Sigmoid colon (tissue), 7 donors: ENCODE data around the gene ATP6V1C2. TPM values are rescaled to one million over a fixed set of nuclear protein-coding genes. Genes with fewer than 3 reads are reported as not detected.

Experiments used
- DNase-seq: peaks from one replicate; pipeline ENCODE4 v3.0.0-alpha.2; 2019
- H3K27ac ChIP-seq, 4 donors: fragments of 200-600 bp; sonication (generic); one replicate each; pipeline ENCODE4 v1.5.1; 2016 to 2019; ENCODE audit warnings: mild to moderate bottlenecking in 1 of 4
- H3K27me3 ChIP-seq, 3 donors: fragments of 200-600 bp; sonication (generic); one replicate each; pipeline ENCODE4 v1.5.1; 2019; ENCODE audit warnings: mild to moderate bottlenecking in 1 of 3
- H3K36me3 ChIP-seq, 4 donors: fragments of 200-600 bp; sonication (generic); one replicate each; pipeline ENCODE4 v1.5.1; 2016 to 2019
- H3K4me1 ChIP-seq, 4 donors: fragments of 200-600 bp; sonication (generic); one replicate each; pipeline ENCODE4 v1.5.1; 2017 to 2019
- H3K4me3 ChIP-seq, 4 donors: fragments of 200-600 bp; sonication (generic); one replicate each; pipeline ENCODE4 v1.5.1; 2017 to 2019; ENCODE audit warnings: mild to moderate bottlenecking in 2 of 4, moderate library complexity in 1 of 4
- H3K9me3 ChIP-seq, 4 donors: fragments of 200-600 bp in 3 of 4; sonication (generic) in 3 of 4; one replicate each; pipeline versions ENCODE4 v1.5.1 to v1.6.1; 2013 to 2019
- EP300 ChIP-seq, 4 donors: sonication (generic); formaldehyde crosslinking; IDR thresholded peaks; one replicate each; pipeline ENCODE4 v1.6.1; 2017; ENCODE audit warnings: antibody characterized with exemption in 4 of 4
- POLR2A ChIP-seq, 2 donors: fragments of 450-650 bp; IDR thresholded peaks; one replicate each; pipeline ENCODE4 v1.6.1; 2016; ENCODE audit warnings: antibody characterized with exemption in 2 of 2, mild to moderate bottlenecking in 2 of 2, moderate library complexity in 2 of 2
- POLR2AphosphoS5 ChIP-seq, 4 donors: sonication (generic); formaldehyde crosslinking; IDR thresholded peaks; one replicate each; pipeline ENCODE4 v1.6.1; 2017; ENCODE audit warnings: antibody characterized with exemption in 4 of 4
- WGBS, 2 donors: extraction: QIAGEN DNeasy Blood & Tissue Kit; methylation state at CpG; one replicate each; pipeline ENCODE4 v1.1.7; 2013; 5-methylcytosine and 5-hydroxymethylcytosine counted together
- intact Hi-C: fragments of 100-400 bp; cut with DNase I; formaldehyde crosslinking; loops from one replicate; pipeline ENCODE4 v1.15.1; 2023
- polyA plus RNA-seq, 3 donors: library from polyadenylated mRNA; stranded (reverse); fragments of 200-250 nt; gene quantifications; one replicate each; pipeline ENCODE4 v1.2.3, GENCODE V29; 2013
- total RNA-seq, 4 donors: library from RNA; depleted of rRNA; stranded (reverse); fragments of >200 nt; gene quantifications; one replicate each; pipeline ENCODE4 v1.1.0, GENCODE V29; 2016
- TF ChIP-seq, protein P1 (sequence below), 4 experiments: fragments of 450-650 bp in 3 of 4; fragments of 200-600 bp in 1 of 4; IDR thresholded peaks; one replicate each; pipeline ENCODE4 v1.5.1; 2016 to 2019; ENCODE audit warnings: antibody characterized with exemption in 4 of 4, mild to moderate bottlenecking in 3 of 4, moderate library complexity in 2 of 4
- donor health status: healthy with polysubstance abuse.
- donor health status: Bipolar disorder and iron deficiency.
- donor health status: healthy.

ATP6V1C2 gene
- total and polyA plus RNA-seq, 7 donors: under 0.01 to 0.93 (median 0.39) TPM; not detected in 3

GRCh38 chr2:10680957-10681356 is 40.5 kb upstream of the ATP6V1C2 start:
- Histone ChIP-seq H3K9me3 (no peaks in the 10 kb centered on the region), H3K27ac (no peak overlapping the region), H3K4me1 (no peaks in the 10 kb centered on the region), H3K36me3 (peaks cover 0 to 59% (median 7%) of the 10 kb centered on the region in 4 donors), H3K4me3 (no peak overlapping the region), H3K27me3 (no peaks in the 10 kb centered on the region)
- no peak for DNase-seq
- TF ChIP-seq, protein P1, sequence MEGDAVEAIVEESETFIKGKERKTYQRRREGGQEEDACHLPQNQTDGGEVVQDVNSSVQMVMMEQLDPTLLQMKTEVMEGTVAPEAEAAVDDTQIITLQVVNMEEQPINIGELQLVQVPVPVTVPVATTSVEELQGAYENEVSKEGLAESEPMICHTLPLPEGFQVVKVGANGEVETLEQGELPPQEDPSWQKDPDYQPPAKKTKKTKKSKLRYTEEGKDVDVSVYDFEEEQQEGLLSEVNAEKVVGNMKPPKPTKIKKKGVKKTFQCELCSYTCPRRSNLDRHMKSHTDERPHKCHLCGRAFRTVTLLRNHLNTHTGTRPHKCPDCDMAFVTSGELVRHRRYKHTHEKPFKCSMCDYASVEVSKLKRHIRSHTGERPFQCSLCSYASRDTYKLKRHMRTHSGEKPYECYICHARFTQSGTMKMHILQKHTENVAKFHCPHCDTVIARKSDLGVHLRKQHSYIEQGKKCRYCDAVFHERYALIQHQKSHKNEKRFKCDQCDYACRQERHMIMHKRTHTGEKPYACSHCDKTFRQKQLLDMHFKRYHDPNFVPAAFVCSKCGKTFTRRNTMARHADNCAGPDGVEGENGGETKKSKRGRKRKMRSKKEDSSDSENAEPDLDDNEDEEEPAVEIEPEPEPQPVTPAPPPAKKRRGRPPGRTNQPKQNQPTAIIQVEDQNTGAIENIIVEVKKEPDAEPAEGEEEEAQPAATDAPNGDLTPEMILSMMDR (IDR thresholded peaks at IDR 0.05): no peak
- TF ChIP-seq EP300 (IDR thresholded peaks at IDR 0.05) (no peak), POLR2A (IDR thresholded peaks at IDR 0.05) (no peak)
- WGBS, 2 donors: 83 to 85% methylated on average over 2 of the region's 2 CpGs
- intact Hi-C loops: no loop called here

DNA sequence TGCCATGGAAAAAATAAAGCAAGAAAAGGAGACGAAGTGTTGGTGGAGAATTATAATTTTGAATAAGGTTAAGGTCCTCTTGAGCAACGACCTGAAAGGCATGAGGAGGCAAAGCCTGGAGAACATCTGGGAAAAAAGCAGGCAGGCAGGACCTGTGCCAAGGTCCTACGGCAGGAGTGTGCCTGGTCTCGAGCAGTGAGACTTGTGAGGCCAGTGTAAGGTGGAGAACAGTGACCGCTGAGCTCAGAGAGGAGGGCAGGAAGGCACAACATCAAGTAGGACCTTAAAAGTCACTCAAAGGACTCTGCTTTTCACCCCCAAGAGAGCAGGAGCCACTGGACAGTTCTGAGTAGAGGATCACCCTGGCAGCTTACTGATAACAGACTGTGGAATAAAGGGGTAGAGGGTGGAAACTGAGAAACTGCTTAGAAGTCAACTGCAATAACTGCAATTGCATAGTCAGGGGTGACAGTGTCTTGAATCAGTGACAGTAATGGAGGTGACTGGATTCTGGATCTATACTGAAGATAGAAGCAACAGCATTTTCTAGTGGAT is 35.2 kb upstream of the ATP6V1C2 start:
- H3K4me3 ChIP-seq: no peak overlapping the region
- 64 to 74% methylated on average over 5 of the region's 5 CpGs for WGBS, 2 donors
- no peak for TF ChIP-seq EP300 (IDR thresholded peaks at IDR 0.05)
- TF ChIP-seq, protein P1 (IDR thresholded peaks at IDR 0.05): no peak
- TF ChIP-seq POLR2A (IDR thresholded peaks at IDR 0.05): no peak
- no peak for TF ChIP-seq POLR2AphosphoS5 (IDR thresholded peaks at IDR 0.05)
- peaks cover 0 to 25% (median 3%) of the 10 kb centered on the region in 4 donors for H3K36me3 ChIP-seq
- no peak overlapping the region for H3K27ac ChIP-seq
- H3K27me3 ChIP-seq: no peaks in the 10 kb centered on the region
- H3K4me1 ChIP-seq: peaks cover 0 to 31% (median 21%) of the 10 kb centered on the region in 4 donors
- no peaks in the 10 kb centered on the region for H3K9me3 ChIP-seq
- no peak for DNase-seq
- intact Hi-C loops: no loop called here

GRCh38 chr2:10688921-10689807 is 32.3 kb upstream of the ATP6V1C2 start:
- intact Hi-C loops: no loop called here
- Histone ChIP-seq H3K27me3 (no peaks in the 10 kb centered on the region), H3K4me3 (peak overlapping the region; percentile 85 to 100 (median 90)), H3K27ac (peak overlapping the region; percentile 87 to 93 (median 90)), H3K9me3 (no peaks in the 10 kb centered on the region), H3K4me1 (peaks cover 0 to 31% (median 21%) of the 10 kb centered on the region in 4 donors), H3K36me3 (no peaks in the 10 kb centered on the region)
- WGBS, 2 donors: 2 to 6% methylated on average over 27 of the region's 27 CpGs
- TF ChIP-seq EP300 (IDR thresholded peaks at IDR 0.05): no peak
- TF ChIP-seq, protein P1 (IDR thresholded peaks at IDR 0.05): no peak
- no peak for TF ChIP-seq POLR2AphosphoS5 (IDR thresholded peaks at IDR 0.05)
- TF ChIP-seq POLR2A (IDR thresholded peaks at IDR 0.05): no peak
- peak; percentile 74 for DNase-seq

DNA sequence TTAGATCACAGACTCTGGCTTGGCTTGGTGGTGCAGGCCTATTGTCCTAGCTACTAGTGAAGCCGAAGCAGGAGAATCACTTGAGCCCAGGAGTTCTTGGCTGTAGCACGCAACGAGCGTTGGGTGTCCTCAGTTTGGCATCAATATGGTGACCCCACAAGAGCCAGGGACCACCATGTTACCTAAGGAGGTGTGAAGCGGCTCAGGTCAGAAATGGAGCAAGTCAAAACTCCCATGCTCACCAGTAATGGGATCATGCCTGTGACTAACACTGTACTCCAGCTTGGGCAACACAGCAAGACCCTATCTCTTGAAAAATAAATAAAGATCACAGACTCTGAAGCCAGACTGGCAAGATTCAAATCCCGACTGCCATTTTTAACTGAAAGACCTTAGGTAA is 29.9 kb upstream of the ATP6V1C2 start:
- TF ChIP-seq POLR2A (IDR thresholded peaks at IDR 0.05) (no peak), EP300 (IDR thresholded peaks at IDR 0.05) (no peak), POLR2AphosphoS5 (IDR thresholded peaks at IDR 0.05) (no peak)
- TF ChIP-seq, protein P1 (IDR thresholded peaks at IDR 0.05): no peak
- 94 to 97% methylated on average over 6 of the region's 6 CpGs for WGBS, 2 donors
- H3K9me3 ChIP-seq: no peaks in the 10 kb centered on the region
- H3K36me3 ChIP-seq: no peaks in the 10 kb centered on the region
- DNase-seq: no peak
- intact Hi-C loops: loop anchor here (2.0 kb wide), 1 partner anchor 121 kb away; the partner anchor contains the start of gene PDIA6
- H3K4me1 ChIP-seq: peaks cover 0 to 31% (median 21%) of the 10 kb centered on the region in 4 donors
- H3K4me3 ChIP-seq: no peak overlapping the region
- no peaks in the 10 kb centered on the region for H3K27me3 ChIP-seq
- no peak overlapping the region for H3K27ac ChIP-seq
